GM12872 (cell line): ENCODE data around the gene IDH2.

Experiments used
- TF ChIP-seq, protein P1 (sequence below): IDR thresholded peaks from 3 replicates; pipeline ENCODE4 v1.5.1; 2011; ENCODE audit warnings: low read depth, mild to moderate bottlenecking, low read length, moderate library complexity; ENCODE audit not compliant: insufficient read depth

Gene IDH2

DNA sequence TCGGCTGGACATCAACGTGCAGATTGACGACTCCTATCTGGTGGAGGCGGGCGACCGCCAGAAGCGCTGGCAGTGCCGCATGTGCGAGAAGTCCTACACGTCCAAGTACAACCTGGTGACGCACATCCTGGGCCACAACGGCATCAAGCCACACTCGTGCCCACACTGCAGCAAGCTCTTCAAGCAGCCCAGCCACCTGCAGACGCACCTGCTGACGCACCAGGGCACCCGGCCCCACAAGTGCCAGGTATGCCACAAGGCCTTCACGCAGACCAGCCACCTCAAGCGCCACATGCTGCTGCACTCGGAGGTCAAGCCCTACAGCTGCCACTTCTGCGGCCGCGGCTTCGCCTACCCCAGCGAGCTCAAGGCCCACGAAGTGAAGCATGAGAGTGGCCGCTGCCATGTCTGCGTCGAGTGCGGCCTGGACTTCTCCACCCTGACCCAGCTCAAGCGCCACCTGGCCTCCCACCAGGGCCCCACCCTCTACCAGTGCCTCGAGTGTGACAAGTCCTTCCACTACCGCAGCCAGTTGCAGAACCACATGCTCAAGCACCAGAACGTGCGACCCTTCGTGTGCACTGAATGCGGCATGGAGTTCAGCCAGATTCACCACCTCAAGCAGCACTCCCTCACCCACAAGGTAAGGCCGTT lies 34.2 kb downstream of the IDH2 start:
- TF ChIP-seq, protein P1, sequence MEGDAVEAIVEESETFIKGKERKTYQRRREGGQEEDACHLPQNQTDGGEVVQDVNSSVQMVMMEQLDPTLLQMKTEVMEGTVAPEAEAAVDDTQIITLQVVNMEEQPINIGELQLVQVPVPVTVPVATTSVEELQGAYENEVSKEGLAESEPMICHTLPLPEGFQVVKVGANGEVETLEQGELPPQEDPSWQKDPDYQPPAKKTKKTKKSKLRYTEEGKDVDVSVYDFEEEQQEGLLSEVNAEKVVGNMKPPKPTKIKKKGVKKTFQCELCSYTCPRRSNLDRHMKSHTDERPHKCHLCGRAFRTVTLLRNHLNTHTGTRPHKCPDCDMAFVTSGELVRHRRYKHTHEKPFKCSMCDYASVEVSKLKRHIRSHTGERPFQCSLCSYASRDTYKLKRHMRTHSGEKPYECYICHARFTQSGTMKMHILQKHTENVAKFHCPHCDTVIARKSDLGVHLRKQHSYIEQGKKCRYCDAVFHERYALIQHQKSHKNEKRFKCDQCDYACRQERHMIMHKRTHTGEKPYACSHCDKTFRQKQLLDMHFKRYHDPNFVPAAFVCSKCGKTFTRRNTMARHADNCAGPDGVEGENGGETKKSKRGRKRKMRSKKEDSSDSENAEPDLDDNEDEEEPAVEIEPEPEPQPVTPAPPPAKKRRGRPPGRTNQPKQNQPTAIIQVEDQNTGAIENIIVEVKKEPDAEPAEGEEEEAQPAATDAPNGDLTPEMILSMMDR: no peak

DNA sequence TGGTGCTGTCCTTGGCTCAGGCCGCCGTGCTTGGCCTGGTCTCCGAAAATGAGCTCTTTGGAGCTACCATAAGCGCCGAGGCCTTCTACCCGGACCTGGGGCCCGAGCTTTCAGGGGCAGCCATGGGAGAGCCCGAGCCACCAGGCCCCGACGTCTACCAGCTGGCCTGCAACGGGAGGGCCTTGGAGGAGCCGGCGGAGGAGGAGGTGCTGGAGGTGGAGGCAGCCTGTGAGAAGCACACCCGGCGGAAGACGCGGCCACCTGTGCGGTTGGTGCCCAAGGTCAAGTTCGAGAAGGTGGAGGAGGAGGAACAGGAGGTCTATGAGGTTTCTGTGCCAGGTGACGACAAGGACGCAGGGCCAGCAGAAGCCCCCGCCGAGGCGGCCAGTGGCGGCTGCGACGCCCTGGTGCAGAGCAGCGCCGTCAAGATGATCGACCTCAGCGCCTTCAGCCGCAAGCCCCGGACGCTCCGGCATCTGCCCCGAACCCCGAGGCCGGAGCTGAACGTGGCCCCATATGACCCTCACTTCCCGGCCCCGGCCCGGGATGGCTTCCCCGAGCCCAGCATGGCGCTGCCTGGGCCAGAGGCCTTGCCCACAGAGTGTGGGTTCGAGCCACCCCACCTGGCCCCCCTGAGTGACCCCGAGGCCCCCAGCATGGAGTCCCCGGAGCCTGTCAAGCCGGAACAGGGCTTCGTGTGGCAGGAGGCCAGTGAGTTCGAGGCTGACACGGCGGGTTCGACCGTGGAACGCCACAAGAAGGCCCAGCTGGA lies 34.9 kb downstream of the IDH2 start:
- TF ChIP-seq, protein P1: no peak

DNA sequence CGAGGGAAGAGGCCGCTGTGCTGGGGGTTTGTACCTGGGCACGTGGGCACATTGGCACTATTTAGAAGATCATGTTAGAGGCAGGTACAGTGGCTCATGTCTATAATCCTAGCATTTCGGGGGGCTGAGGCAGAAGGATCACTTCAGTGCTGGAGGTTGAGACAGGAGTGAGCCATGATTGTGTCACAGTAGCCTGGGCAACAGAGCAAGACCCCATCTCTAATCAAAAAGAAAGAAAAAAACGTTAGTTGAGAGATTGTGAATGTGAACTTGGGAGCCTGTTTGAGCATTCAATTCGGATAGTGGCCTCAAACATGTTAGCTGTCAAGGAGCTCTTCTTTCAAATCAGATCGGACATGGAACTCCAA lies 36.6 kb downstream of the IDH2 start:
- TF ChIP-seq, protein P1: no peak

DNA sequence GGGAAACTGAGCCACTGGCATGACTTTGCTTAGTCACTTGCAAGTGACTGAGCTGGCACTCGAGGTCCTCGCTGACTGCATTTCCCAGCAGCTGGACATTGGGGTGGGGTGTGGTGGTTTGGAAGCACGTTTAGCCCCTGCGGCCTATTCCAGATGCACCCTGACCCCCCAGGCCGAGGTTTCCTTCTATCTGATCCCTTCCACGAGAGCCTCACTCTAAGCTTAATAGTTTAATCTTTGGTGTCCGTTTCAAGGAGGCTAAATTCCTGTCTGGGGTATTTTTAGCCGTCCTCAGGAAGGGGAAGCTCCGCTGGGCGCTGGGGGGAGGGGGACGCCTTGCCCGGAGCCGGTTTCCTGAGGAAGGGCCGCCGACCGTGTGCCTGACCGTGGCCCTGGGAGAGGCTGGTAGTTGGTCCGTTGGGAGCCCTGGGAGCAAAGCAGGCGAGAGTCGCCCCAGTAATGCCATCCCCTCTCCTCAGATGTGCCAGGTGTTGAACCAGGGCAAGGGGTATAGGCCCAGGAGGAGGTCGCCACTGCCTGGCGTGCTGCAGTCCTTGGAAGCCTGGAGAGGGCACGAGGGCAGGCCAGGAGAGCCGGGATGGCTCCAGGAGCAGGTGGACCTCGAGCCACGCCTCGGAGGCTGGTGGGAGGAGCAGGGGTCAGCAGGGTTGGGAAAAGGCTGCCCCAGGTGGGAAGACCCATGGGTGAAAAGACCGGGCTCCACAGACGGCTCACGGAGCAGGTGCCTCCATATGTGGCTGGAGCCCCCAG lies 37.2 kb downstream of the IDH2 start:
- TF ChIP-seq, protein P1: no peak

DNA sequence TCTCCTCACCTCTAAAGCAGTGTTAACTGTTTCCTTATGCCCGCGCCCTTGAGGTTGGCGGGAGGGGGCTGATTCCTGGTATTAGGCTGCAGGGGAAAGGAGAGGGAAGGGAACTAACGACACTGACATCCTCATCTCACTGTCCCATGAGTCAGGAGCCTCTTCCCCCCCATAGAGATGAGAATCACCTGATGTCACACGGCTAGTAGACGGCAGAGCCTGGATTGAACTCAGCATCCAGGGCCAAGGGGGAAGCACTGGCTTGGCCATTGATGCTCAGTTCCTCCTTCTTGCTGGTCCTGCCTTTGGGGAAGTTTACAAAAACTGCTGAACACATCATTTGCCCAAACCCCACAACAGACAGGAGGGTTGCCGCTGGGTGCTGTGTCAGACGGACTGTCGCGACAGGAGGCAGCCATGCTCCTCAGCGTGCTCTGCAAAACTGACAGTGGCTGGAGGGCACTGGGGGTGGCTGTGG lies 38.5 kb downstream of the IDH2 start:
- TF ChIP-seq, protein P1: no peak

DNA sequence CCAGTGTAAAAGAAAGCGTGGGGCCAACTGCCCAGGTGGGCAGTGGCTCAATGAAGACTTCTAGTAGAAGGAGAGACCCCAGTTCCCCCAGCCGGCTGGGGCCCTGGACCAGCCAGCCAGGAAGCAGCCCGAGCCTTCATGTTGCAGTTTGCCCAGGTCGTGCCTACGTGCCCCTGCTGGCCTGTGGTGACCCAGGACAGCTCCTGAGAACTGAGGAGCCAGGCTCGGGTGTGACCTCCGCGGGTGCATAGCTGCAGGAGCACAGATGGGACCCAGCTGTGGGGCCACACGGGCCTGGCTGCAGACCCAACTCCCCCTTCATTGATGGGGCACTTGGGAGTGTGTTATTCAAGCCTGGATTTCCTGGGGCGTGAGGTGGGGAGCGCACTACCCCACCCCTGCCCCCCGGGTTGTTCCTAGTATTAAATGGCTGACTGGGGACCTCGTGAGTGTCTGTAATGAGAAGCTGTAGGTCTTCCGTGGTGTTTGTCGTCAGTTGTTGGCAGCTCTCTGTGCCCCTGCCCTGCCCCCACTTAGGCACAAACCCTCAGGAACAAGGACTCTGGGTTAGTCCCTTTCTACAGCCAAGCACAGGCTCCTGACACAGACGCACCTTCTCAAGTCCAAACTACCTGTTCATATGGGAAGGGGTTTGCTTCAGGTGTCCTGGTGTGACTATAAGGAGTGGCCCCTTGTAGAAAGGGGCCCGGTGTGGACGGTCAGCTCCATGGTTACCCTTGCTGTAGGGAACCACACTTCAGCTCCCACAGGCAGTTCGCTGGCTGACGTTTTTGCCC lies 39.1 kb downstream of the IDH2 start:
- TF ChIP-seq, protein P1: no peak

DNA sequence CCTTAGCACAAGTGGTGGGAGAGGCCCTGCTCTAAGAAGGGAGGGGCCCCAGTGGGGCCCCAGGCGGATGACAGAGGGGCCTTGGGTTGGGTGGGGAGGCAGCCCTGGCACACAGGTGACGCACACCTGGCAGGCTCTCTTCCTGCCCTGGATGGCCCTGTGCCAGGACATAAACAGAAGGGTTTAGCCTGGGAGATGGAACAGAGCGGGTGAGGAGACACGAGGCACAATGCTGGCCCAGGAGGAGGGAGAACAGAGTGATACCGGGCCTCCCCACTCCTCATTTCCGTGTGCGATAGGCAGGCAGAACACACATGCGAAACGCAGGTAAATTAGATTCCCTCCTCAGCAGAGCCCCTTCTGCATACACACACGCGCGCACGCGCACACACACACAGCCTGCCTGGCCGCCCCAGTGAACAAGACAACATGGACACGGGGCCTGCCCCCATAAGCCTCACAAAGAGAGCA lies 39.8 kb downstream of the IDH2 start:
- TF ChIP-seq, protein P1: no peak
